LNCaP clone FGC (cell line): ENCODE measurements around the gene NCK2.
"Not testable (repeated sequence)": the region's sequence is repeated elsewhere in the genome, so short reads cannot be mapped to it uniquely, and the experiment has no call there.

ENCODE experiments used
- DNase-seq: peaks from one replicate; pipeline ENCODE4 v3.0.0-alpha.2; 2011; ENCODE audit warnings: low read depth
- H3K4me3 ChIP-seq: 2 replicates; pipeline ENCODE4 v1.5.1; 2011; ENCODE audit warnings: mild to moderate bottlenecking, low read depth, low read length, control low read depth
- TF ChIP-seq, protein P1 (sequence below): IDR thresholded peaks from 2 replicates; pipeline ENCODE4 v1.5.1; 2012; ENCODE audit warnings: mild to moderate bottlenecking; ENCODE audit not compliant: control insufficient read depth, insufficient read depth; ENCODE audit errors: extremely low read depth

Gene NCK2

GRCh38 chr2:105754011-105754410 lies 9.3 kb downstream of the NCK2 start:
- TF ChIP-seq, protein P1, sequence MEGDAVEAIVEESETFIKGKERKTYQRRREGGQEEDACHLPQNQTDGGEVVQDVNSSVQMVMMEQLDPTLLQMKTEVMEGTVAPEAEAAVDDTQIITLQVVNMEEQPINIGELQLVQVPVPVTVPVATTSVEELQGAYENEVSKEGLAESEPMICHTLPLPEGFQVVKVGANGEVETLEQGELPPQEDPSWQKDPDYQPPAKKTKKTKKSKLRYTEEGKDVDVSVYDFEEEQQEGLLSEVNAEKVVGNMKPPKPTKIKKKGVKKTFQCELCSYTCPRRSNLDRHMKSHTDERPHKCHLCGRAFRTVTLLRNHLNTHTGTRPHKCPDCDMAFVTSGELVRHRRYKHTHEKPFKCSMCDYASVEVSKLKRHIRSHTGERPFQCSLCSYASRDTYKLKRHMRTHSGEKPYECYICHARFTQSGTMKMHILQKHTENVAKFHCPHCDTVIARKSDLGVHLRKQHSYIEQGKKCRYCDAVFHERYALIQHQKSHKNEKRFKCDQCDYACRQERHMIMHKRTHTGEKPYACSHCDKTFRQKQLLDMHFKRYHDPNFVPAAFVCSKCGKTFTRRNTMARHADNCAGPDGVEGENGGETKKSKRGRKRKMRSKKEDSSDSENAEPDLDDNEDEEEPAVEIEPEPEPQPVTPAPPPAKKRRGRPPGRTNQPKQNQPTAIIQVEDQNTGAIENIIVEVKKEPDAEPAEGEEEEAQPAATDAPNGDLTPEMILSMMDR: no peak
- no peak overlapping the region for H3K4me3 ChIP-seq
- no peak for DNase-seq

DNA sequence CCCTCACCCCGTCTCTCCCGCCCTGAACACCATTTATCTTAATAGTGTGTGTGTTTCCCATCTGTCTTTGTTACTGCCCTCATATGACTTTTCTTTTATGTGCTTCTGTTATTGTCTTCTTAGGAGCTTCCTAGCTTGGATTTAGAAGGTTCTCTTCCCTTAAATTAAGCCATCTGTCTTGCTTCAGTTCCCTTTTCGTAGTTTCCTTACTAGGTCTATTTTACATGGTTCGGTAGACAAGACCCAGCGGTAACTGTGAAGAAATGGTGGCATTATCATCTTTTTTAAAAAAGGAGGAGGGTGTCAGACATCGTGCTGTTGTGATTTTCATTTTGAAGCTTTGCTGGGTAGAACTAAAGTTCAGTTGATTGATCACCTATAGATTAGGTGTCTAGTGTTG lies 10.3 kb downstream of the NCK2 start:
- DNase-seq: no peak
- TF ChIP-seq, protein P1: no peak
- no peak overlapping the region for H3K4me3 ChIP-seq

DNA sequence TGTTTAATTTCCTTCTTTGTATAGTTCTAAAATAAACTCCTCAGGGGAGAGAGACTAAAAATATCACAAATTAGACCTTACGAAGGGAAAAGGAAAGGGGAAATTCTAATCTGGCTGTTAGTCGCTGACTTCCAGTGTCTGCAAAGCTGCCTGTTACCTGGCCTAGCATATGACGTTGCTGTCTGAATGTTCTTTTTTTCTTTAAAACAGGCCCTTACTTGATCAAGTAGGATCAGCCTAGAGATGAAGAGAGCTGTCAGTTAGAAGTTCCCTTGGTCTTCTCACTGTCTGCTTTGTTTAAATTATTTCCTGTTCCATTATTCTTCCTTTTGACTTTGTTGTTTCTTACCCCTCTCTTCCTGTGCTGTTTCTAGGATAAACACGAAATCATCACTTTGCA lies 11.2 kb downstream of the NCK2 start:
- TF ChIP-seq, protein P1: no peak
- DNase-seq: no peak
- H3K4me3 ChIP-seq: no peak overlapping the region

- TF ChIP-seq, protein P1: no peak
- no peak for DNase-seq
- H3K4me3 ChIP-seq: no peak overlapping the region
These were observed 11.7 kb downstream of the NCK2 start for GRCh38 chr2:105756435-105756834.

- DNase-seq: not testable (repeated sequence)
These were observed 12.2 kb downstream of the NCK2 start for GRCh38 chr2:105756865-105757264.

DNA sequence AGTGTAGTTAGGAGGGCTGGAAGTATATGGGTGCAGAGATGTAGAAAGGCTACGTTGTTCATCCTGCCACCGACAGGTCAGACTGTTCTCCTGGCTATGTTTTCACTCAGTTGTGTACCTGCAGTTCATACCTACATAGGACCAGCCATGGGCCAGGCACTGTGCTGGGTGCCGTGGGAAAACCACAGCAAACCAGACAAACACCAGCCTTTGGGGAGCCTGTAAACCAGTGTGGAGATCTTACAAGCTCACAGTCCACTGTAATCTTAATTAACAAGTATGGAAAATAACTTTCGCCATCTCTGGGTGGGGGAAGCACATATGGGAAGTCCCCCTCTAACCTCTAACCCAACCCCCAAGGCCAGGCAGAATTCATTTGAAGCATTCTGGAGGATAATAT lies 12.7 kb downstream of the NCK2 start:
- no peak for DNase-seq
- TF ChIP-seq, protein P1: no peak
- H3K4me3 ChIP-seq: no peak overlapping the region

More at GRCh38 chr2:105756865-105757264, 12.2 kb downstream of the NCK2 start:
- H3K4me3 ChIP-seq: not testable (repeated sequence)

DNA sequence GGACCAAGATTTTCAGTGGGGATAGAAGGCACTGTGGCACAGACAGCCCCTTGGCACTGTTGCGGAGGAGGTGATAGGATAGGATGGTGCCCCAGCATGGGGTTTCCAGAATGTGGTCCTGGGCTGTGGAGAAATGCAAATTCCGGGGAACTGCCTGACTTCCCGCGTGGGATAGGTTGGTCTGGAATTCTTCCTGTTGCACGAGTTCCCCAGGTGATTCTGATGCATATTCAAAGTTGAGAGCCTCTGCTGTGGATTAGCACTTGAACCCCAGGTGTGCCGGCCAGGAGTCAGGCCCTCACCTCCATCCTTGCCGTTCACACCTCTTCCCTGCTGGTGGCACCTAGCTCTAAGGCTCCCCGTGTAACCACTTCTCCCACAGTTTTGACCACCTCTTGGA lies 15.5 kb downstream of the NCK2 start:
- TF ChIP-seq, protein P1: no peak
- no peak for DNase-seq

DNA sequence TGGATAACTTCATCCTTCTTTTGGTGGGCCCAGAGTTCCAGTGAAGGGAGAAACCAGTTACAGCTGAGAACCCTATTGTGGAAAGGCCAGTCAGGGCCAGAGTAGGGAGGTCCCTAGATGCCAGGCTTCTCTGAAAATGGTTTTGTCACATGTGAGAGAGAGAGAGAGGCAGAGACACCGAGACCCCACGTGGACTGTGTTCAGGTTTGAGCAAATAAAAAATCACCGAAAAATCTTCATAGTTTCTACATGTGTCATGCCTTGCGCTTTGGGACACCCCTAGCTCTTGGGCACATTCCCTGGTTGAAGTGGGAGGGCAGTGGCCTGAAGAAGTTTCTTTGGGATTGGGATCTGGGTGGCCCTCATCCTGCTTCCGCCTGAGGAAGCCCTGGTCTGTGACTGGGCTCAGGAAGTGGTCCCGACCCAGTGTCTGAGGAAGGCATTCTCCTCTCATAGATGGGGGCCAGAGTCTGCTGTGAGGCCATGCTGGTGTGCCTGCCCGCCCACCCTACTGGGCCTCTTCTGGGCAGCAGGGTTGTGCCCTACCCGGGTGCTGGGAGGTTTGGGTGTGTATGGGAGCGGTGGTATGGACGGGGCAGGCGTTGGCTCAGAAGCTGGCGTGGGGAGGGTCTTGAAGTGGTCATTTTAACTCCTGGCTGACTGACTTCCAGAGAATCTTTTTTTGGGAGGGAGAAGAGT lies 16.1 kb downstream of the NCK2 start:
- no peak for DNase-seq

More for the DNA sequence above, 15.5 kb downstream of the NCK2 start:
- H3K4me3 ChIP-seq: no peak overlapping the region

More for the DNA sequence above, 16.1 kb downstream of the NCK2 start:
- no peak overlapping the region for H3K4me3 ChIP-seq
- TF ChIP-seq, protein P1: no peak
